Measurements from ENCODE around the gene DNMT3A. TPM values are rescaled to one million over a fixed set of nuclear protein-coding genes. Genes with fewer than 3 reads are reported as not detected.

The DNMT3A gene
- total and polyA plus RNA-seq, 2 donors (not counting 1 experiment from before 2014, with no cell fraction given), result 8.9 to 24.5 TPM

DNA sequence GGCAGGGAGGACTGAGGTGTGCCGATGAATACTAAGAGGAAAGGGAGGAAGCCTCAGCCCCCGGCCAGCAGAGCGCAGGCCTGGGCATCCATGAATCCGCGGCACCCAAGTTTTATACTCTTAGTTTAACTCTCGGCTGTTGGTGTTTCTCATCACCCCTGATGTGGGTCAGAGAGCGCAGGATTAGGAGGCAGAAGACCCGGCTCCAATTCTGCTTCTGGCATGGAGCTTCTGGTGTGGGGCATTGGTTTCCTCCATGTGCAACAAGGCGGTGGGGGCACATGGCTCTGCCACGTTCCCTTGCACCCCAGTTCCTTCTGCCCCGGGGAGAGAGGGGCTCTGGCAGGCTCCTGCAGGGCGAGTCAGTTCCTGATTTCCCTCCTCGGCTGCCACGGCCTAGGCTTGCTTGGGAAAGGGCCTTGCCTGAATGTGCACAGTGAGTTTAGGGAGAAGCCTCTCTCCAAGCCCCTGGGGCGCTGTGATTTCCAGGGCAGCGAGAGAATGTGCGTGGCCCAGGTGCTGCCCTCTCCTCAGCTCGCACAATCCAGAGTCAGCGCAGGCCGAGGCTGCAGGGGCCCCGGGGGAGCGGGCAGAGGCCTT lies 36.2 kb upstream of the DNMT3A start:
- CTCF ChIA-PET, result interaction anchor here (0.9 to 4.3 kb wide), 10 partner anchors 9 to 143 kb away, joined by 3 to 109 read pairs (median 7); no protein-coding TSS in a partner anchor
- ATAC-seq (ENCODE audit: low read depth), result no peak
- no peak overlapping the region for H3K4me3 ChIP-seq (ENCODE audit: control extremely low read depth in 1 of 5, extremely low read depth in 1 of 5, insufficient read depth in 1 of 5, low read depth in 2 of 5, low read length in 4 of 5)
- H4K20me1 ChIP-seq (ENCODE audit: control insufficient read depth, insufficient read depth, low read length, poor library complexity, severe bottlenecking), result no peaks in the 10 kb centered on the region
- H3K27ac ChIP-seq (ENCODE audit: low read length in 2 of 2), result peak overlapping the region; percentile 80 to 87
- DNase-seq, result peak; percentile 28
- WGBS (ENCODE audit: insufficient coverage), result 95% methylated on average over 16 of the region's 22 CpGs
- Mint-ChIP-seq H3K4me1 (peaks cover 34% of the 10 kb centered on the region), H3K27ac (peak overlapping the region; percentile 92), H3K9me3 (ENCODE audit: insufficient read depth) (no peaks in the 10 kb centered on the region), H3K27me3 (no peaks in the 10 kb centered on the region), H3K4me3 (peak overlapping the region; percentile 78)
- POLR2A ChIA-PET, result no interaction called here
- peaks cover 31 to 41% of the 10 kb centered on the region in 2 donors for H3K4me1 ChIP-seq (ENCODE audit: control insufficient read depth in 2 of 2, insufficient read depth in 2 of 2, low read length in 2 of 2)
- no peaks in the 10 kb centered on the region for H3K36me3 ChIP-seq (replicated peaks in 1 of 2; ENCODE audit: control extremely low read depth in 1 of 2, control insufficient read depth in 1 of 2, extremely low read depth in 1 of 2, insufficient read depth in 2 of 2, low read length in 1 of 2)
- H3K27me3 ChIP-seq (replicated peaks in 1 of 4; ENCODE audit: control extremely low read depth in 1 of 4, control insufficient read depth in 3 of 4, insufficient read depth in 4 of 4, low read length in 3 of 4), result no peaks in the 10 kb centered on the region
- peaks cover 5% of the 10 kb centered on the region for H3K79me2 ChIP-seq (ENCODE audit: control insufficient read depth, insufficient read depth, low read length)
- peak overlapping the region; percentile 77 for H3K4me2 ChIP-seq (replicated peaks; ENCODE audit: low read depth, low read length, poor library complexity, severe bottlenecking)
- no peak overlapping the region for H2AFZ ChIP-seq (ENCODE audit: insufficient read depth, low read depth, low read length, poor library complexity, severe bottlenecking)
- H3K9ac ChIP-seq (ENCODE audit: low read length), result no peak overlapping the region
- H3K9me3 ChIP-seq (ENCODE audit: control extremely low read depth in 1 of 3, control insufficient read depth in 2 of 3, insufficient read depth in 1 of 3, low read length in 2 of 3), result peaks cover 0 to 7% (median 0%) of the 10 kb centered on the region in 3 donors
- intact Hi-C loops (cut with micrococcal nuclease), result loop anchor here (1.0 to 2.0 kb wide), 9 partner anchors 16 to 189 kb away; no protein-coding TSS in a partner anchor
- TF ChIP-seq EZH2 (IDR thresholded peaks at IDR 0.05; ENCODE audit: borderline replicate concordance, insufficient read depth, low read depth, low read length, poor library complexity, severe bottlenecking), result no peak
- TF ChIP-seq, protein P1, sequence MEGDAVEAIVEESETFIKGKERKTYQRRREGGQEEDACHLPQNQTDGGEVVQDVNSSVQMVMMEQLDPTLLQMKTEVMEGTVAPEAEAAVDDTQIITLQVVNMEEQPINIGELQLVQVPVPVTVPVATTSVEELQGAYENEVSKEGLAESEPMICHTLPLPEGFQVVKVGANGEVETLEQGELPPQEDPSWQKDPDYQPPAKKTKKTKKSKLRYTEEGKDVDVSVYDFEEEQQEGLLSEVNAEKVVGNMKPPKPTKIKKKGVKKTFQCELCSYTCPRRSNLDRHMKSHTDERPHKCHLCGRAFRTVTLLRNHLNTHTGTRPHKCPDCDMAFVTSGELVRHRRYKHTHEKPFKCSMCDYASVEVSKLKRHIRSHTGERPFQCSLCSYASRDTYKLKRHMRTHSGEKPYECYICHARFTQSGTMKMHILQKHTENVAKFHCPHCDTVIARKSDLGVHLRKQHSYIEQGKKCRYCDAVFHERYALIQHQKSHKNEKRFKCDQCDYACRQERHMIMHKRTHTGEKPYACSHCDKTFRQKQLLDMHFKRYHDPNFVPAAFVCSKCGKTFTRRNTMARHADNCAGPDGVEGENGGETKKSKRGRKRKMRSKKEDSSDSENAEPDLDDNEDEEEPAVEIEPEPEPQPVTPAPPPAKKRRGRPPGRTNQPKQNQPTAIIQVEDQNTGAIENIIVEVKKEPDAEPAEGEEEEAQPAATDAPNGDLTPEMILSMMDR (IDR thresholded peaks at IDR 0.05), result no peak

All from B cell (primary cell).